MCF 10A (cell line): ENCODE data around the gene GLB1L2. TPM values are rescaled to one million over a fixed set of nuclear protein-coding genes. Genes with fewer than 3 reads are reported as not detected.

ENCODE experiments used
- BruUV-seq: library from RNA; stranded (reverse); fragments of 400-500 nt; replicated peaks from 2 replicates; lab custom pipeline; 2021; lab: Mats Ljungman, UMichigan
- CTCF ChIA-PET: fragments of 300-600 bp; sonication (Branson Sonifier 250); formaldehyde crosslinking; extraction: SDS; loops from one replicate; lab custom pipeline; 2021; ENCODE audit warnings: antibody characterized with exemption, inconsistent platforms; lab: Yijun Ruan, JAX
- POLR2A ChIA-PET: fragments of 300-600, 350-650 bp; sonication (Branson Sonifier 250); formaldehyde crosslinking; extraction: SDS; loops from one replicate; lab custom pipeline; 2020; ENCODE audit warnings: antibody characterized with exemption, inconsistent platforms; lab: Yijun Ruan, JAX
- DNase-seq: peaks from one replicate; pipeline ENCODE4 v3.0.0-alpha.2; 2018; ENCODE audit not compliant: unreplicated experiment
- H3K27ac Mint-ChIP-seq: one replicate; pipeline ENCODE4 v1.8.0; 2022; ENCODE audit warnings: mild to moderate bottlenecking, low read depth, mixed read lengths; ENCODE audit not compliant: unreplicated experiment
- H3K27me3 Mint-ChIP-seq: one replicate; pipeline ENCODE4 v1.8.0; 2022; ENCODE audit warnings: mixed read lengths; ENCODE audit not compliant: insufficient read depth, unreplicated experiment
- H3K36me3 Mint-ChIP-seq: one replicate; pipeline ENCODE4 v1.8.0; 2022; ENCODE audit warnings: mild to moderate bottlenecking, moderate library complexity, mixed read lengths; ENCODE audit not compliant: insufficient read depth, unreplicated experiment
- H3K4me1 Mint-ChIP-seq: one replicate; pipeline ENCODE4 v1.8.0; 2022; ENCODE audit warnings: mixed read lengths; ENCODE audit not compliant: insufficient read depth, unreplicated experiment
- H3K4me3 Mint-ChIP-seq: one replicate; pipeline ENCODE4 v1.8.0; 2022; ENCODE audit warnings: mild to moderate bottlenecking, moderate library complexity, mixed read lengths; ENCODE audit not compliant: unreplicated experiment
- H3K9me3 Mint-ChIP-seq: one replicate; pipeline ENCODE4 v1.8.0; 2022; ENCODE audit warnings: mixed read lengths; ENCODE audit not compliant: unreplicated experiment
- CTCF ChIP-seq: fragments of 200-600 bp; IDR thresholded peaks from one replicate; pipeline ENCODE4 v1.8.0; 2022; ENCODE audit warnings: antibody characterized with exemption, mild to moderate bottlenecking; ENCODE audit not compliant: unreplicated experiment
- intact Hi-C: fragments of 100-400 bp; cut with micrococcal nuclease; formaldehyde crosslinking; loops from 2 replicates; pipeline ENCODE4 v1.14.1; 2022
- total RNA-seq: library from RNA; stranded (reverse); gene quantifications from 2 replicates; pipeline ENCODE4 v1.2.3, GENCODE V29; 2022

GLB1L2 gene
- total RNA-seq, 1 experiment from 2014 or later = 17.0 TPM

- Mint-ChIP-seq H3K4me3 (no peak overlapping the region), H3K27ac (no peak overlapping the region), H3K9me3 (no peaks in the 10 kb centered on the region), H3K36me3 (no peaks in the 10 kb centered on the region), H3K4me1 (no peaks in the 10 kb centered on the region), H3K27me3 (no peaks in the 10 kb centered on the region)
- BruUV-seq = no TSS peak
- no peak for TF ChIP-seq CTCF
- DNase-seq = no peak
- ChIA-PET CTCF (no interaction called here), POLR2A (no interaction called here)
- intact Hi-C loops = no loop called here
These were observed 61.9 kb downstream of the GLB1L2 start for GRCh38 chr11:134393638-134394037.

- Mint-ChIP-seq H3K27me3 (no peaks in the 10 kb centered on the region), H3K4me3 (no peak overlapping the region), H3K4me1 (no peaks in the 10 kb centered on the region), H3K9me3 (no peaks in the 10 kb centered on the region), H3K36me3 (no peaks in the 10 kb centered on the region), H3K27ac (no peak overlapping the region)
- BruUV-seq = no TSS peak
- no peak for DNase-seq
- ChIA-PET CTCF (no interaction called here), POLR2A (no interaction called here)
- intact Hi-C loops = no loop called here
- no peak for TF ChIP-seq CTCF
These were observed 62.5 kb downstream of the GLB1L2 start for GRCh38 chr11:134394311-134394710.

GRCh38 chr11:134395002-134395401 lies 63.2 kb downstream of the GLB1L2 start:
- no TSS peak for BruUV-seq
- intact Hi-C loops = no loop called here
- no peak for DNase-seq
- H3K27me3 Mint-ChIP-seq = no peaks in the 10 kb centered on the region
- POLR2A ChIA-PET = no interaction called here
- H3K27ac Mint-ChIP-seq = no peak overlapping the region
- no peak for TF ChIP-seq CTCF
- no peaks in the 10 kb centered on the region for H3K9me3 Mint-ChIP-seq
- no peaks in the 10 kb centered on the region for H3K36me3 Mint-ChIP-seq
- no peaks in the 10 kb centered on the region for H3K4me1 Mint-ChIP-seq
- no peak overlapping the region for H3K4me3 Mint-ChIP-seq
- CTCF ChIA-PET = no interaction called here

DNA sequence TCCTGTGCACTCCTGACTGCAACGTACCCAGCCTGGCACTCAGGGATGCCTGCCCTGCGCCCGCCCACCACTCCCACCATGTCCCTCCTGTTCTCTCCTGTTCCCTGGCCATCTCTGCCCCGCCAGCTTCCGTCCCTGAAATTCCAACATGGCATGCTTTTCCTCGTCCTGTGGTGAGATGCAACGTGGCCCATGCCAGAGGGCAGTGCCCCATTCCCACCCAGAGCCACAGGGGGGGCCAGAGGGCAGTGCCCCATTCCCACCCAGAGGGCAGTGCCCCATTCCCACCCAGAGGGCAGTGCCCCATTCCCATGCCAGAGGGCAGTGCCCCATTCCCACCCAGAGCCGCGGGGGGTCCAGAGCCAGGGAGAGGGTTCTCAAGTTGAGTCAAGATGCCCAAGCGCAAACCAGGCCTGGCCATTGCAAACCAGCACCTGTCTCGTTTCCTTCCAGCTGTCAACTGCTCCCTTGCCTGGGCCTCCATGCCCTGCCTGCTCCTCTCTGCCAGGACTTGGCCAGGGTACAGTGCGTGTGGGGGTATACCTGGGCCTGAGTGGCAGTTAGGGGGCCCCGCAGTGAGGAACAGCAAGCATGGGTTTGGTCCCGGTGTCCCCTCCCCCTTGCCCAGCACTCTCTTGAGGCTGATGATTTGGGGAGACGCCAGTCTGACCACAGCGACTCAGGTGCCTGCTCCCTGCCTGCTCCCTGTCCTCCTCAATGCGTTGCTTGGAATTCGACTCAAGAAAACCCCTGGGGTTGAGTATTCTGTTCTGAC lies 65.7 kb downstream of the GLB1L2 start:
- no peak overlapping the region for H3K27ac Mint-ChIP-seq
- DNase-seq = no peak
- TF ChIP-seq CTCF = no peak
- ChIA-PET POLR2A (no interaction called here), CTCF (no interaction called here)
- no peaks in the 10 kb centered on the region for H3K36me3 Mint-ChIP-seq
- no TSS peak for BruUV-seq
- H3K27me3 Mint-ChIP-seq = no peaks in the 10 kb centered on the region
- no peaks in the 10 kb centered on the region for H3K4me1 Mint-ChIP-seq
- intact Hi-C loops = no loop called here
- no peaks in the 10 kb centered on the region for H3K9me3 Mint-ChIP-seq
- no peak overlapping the region for H3K4me3 Mint-ChIP-seq
